Pancreas (tissue), 10 donors: ENCODE data around the gene TYK2. TPM values are rescaled to one million over a fixed set of nuclear protein-coding genes. Genes with fewer than 3 reads are reported as not detected.

Source experiments
- ATAC-seq, 4 donors: fragments of 200-7000 bp; cut with Tn5 transposase; one replicate each; pipeline versions ENCODE4 v1.8.0 to v1.9.1; 2020; ENCODE audit warnings: mild to moderate bottlenecking in 4 of 4, moderate library complexity in 4 of 4
- DNase-seq, 6 donors: peaks; one replicate each; pipeline ENCODE4 v3.0.0-alpha.2; 2020
- FAIRE-seq: peaks from 2 replicates; lab custom pipeline; 2012; peaks lifted over from hg19 to GRCh38; lab: Jason Lieb, UNC
- H3K27ac ChIP-seq, 4 donors: fragments of 200-600 bp; sonication (generic); 1 replicate in 3 of 4; 2 replicates in 1 of 4; pipeline versions ENCODE4 v1.5.0 to v1.8.0; 2020
- H3K27me3 ChIP-seq, 4 donors: fragments of 200-600 bp; one replicate each; pipeline ENCODE4 v1.8.0; 2021
- H3K36me3 ChIP-seq, 3 donors: fragments of 200-600 bp; sonication (generic) in 1 of 3; one replicate each; pipeline versions ENCODE4 v1.5.0 to v1.8.0; 2020 to 2021
- H3K4me1 ChIP-seq, 3 donors: fragments of 200-600 bp; one replicate each; pipeline ENCODE4 v1.8.0; 2021
- H3K4me3 ChIP-seq, 4 donors: fragments of 200-600 bp; sonication (generic) in 2 of 4; one replicate each; pipeline versions ENCODE4 v1.5.0 to v1.8.0; 2020 to 2021
- H3K9me3 ChIP-seq, 4 donors: fragments of 200-600 bp; one replicate each; pipeline ENCODE4 v1.8.0; 2021
- CTCF ChIP-seq, 4 donors: fragments of 200-600 bp; sonication (generic) in 3 of 4; IDR thresholded peaks; one replicate each; pipeline versions ENCODE4 v1.5.0 to v1.8.0; 2021; ENCODE audit warnings: antibody characterized with exemption in 4 of 4
- WGBS, 2 donors: extraction: QIAGEN DNeasy Blood & Tissue Kit; methylation state at CpG; one replicate each; pipeline ENCODE4 v1.1.7; 2013; 5-methylcytosine and 5-hydroxymethylcytosine counted together
- intact Hi-C, 3 donors: fragments of 100-400 bp; cut with DNase I; formaldehyde crosslinking; loops; one replicate each; pipeline versions ENCODE4 v1.11.1 to v1.14.2; 2022
- polyA plus RNA-seq, 2 donors: library from polyadenylated mRNA; stranded (reverse); fragments of 200-250 nt; gene quantifications; one replicate each; pipeline ENCODE4 v1.2.3, GENCODE V29; 2013
- total RNA-seq, 6 donors: library from RNA; stranded (reverse); fragmentation: NEBNext Ultra II Directional in 4 of 6; extraction: Animal tissue kit (Norgen Biotek cat#: 25700) in 4 of 6; gene quantifications; one replicate each; pipeline versions ENCODE4 v1.2.1 to v1.2.4, GENCODE V29; 2021 to 2023
- donor health status: healthy with polysubstance abuse.
- donor health status: DM: no; HTN: no; CAD: no; lungs with moderate emphysema.
- donor health status: DM: no; HTN: no; CAD: no.
- donor health status: control.
- donor health status: control.
- donor health status: Bipolar disorder and iron deficiency.
- donor health status: DM: yes; HTN: yes; CAD: no.
- donor health status: DM: no; HTN: no; CAD: no.
- donor health status: DM: no; HTN: no; CAD: no.
- donor health status: DM: yes; HTN: yes; CAD: no.

Gene TYK2
- total and polyA plus RNA-seq, 8 donors, result 42.5 to 302 (median 57.6) TPM

- H3K4me3 ChIP-seq, result no peak overlapping the region
- intact Hi-C loops, result no loop called here
- H3K4me1 ChIP-seq, result no peaks in the 10 kb centered on the region
- DNase-seq (peak in 1 of 6 donors; percentile 68), FAIRE-seq (no peak), ATAC-seq (no peak)
- no peaks in the 10 kb centered on the region for H3K9me3 ChIP-seq
- TF ChIP-seq CTCF (IDR thresholded peaks at IDR 0.05), result no peak
- WGBS, 2 donors, result 95 to 96% methylated on average over 17 to 18 of the region's 18 CpGs
- peaks cover 4 to 43% (median 18%) of the 10 kb centered on the region in 3 donors for H3K36me3 ChIP-seq
- no peaks in the 10 kb centered on the region for H3K27me3 ChIP-seq
- no peak overlapping the region for H3K27ac ChIP-seq
Observed at GRCh38 chr19:10362259-10362658, 18.1 kb downstream of the TYK2 start.

- Histone ChIP-seq H3K27ac (no peak overlapping the region), H3K27me3 (no peaks in the 10 kb centered on the region), H3K36me3 (peaks cover 4 to 38% (median 18%) of the 10 kb centered on the region in 3 donors), H3K9me3 (no peaks in the 10 kb centered on the region), H3K4me3 (no peak overlapping the region), H3K4me1 (no peaks in the 10 kb centered on the region)
- TF ChIP-seq CTCF (IDR thresholded peaks at IDR 0.05), result no peak
- FAIRE-seq (no peak), ATAC-seq (no peak), DNase-seq (peak in 1 of 6 donors; percentile 60)
- intact Hi-C loops, result no loop called here
- 88 to 89% methylated on average over 16 of the region's 16 CpGs for WGBS, 2 donors
Observed at GRCh38 chr19:10361569-10362011, 18.8 kb downstream of the TYK2 start.

GRCh38 chr19:10356431-10356830 is 23.9 kb downstream of the TYK2 start:
- Histone ChIP-seq H3K9me3 (no peaks in the 10 kb centered on the region), H3K27ac (no peak overlapping the region), H3K4me1 (no peaks in the 10 kb centered on the region), H3K4me3 (no peak overlapping the region), H3K27me3 (no peaks in the 10 kb centered on the region), H3K36me3 (peaks cover 0 to 25% (median 2%) of the 10 kb centered on the region in 3 donors)
- TF ChIP-seq CTCF (IDR thresholded peaks at IDR 0.05), result no peak
- DNase-seq, result no peak
- intact Hi-C loops, result no loop called here
- ATAC-seq, result no peak
- no peak for FAIRE-seq
- WGBS, 2 donors, result 96 to 97% methylated on average over 12 of the region's 12 CpGs

- no peaks in the 10 kb centered on the region for H3K4me1 ChIP-seq
- WGBS, 2 donors, result 84 to 89% methylated on average over 31 to 32 of the region's 32 CpGs
- H3K9me3 ChIP-seq, result no peaks in the 10 kb centered on the region
- ATAC-seq (peak in 3 of 4 donors; percentile 27 to 28 (median 28)), DNase-seq (peak in 2 of 6 donors; percentile 49 to 78), FAIRE-seq (no peak)
- no peak overlapping the region for H3K4me3 ChIP-seq
- no peak overlapping the region for H3K27ac ChIP-seq
- no peaks in the 10 kb centered on the region for H3K27me3 ChIP-seq
- no peak for TF ChIP-seq CTCF (IDR thresholded peaks at IDR 0.05)
- intact Hi-C loops, result no loop called here
- H3K36me3 ChIP-seq, result peaks cover 0 to 20% (median 2%) of the 10 kb centered on the region in 3 donors
Observed at GRCh38 chr19:10353793-10354391, 26.5 kb downstream of the TYK2 start.
